ENCODE results near the gene PLEKHG7.

PLEKHG7 gene

DNA sequence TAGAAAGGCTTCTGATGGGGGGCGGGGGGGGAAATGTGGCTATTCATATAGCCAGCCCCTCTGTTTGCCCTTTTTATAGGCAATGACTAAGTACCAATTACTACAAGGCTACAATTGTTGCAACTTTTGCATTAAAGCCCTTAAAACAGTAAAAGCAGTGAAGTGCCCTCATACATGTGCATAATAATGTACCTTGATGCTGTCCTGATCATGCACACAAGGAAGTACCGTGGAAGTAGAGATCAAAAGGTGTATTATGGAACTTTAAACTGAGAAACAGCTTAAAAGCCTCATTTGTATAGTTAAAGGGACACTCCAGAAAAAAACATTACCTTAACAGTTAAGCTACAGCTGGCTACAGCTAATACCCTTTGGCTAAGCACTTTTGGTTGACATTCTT is 111.8 kb downstream of the PLEKHG7 start:
- DNase-seq: no peak

DNA sequence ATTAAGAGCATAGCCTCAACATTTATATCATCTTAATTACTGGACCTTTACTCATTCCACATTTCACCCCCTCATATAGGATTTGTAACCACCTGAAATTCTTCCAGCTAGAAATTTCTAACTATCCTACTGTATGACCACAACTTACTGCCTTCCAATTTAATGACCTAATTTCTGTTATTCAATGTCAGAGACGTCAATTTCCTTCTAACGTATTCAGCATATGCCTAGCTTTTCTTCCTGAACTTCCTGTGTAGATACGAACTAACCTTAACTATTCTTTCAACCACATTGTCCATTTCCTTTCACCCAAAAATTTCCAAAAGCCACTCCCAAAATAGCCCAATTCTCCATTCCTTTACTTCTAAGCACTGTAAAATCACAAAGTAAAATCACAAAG is 118.4 kb downstream of the PLEKHG7 start:
- DNase-seq: no peak

Data from stimulated activated naive CD4-positive, alpha-beta T cell (primary cell).